Trophoblast cell (in vitro differentiated cells and primary cell): ENCODE data around the gene VEZF1.

ENCODE experiments used
- DNase-seq, 2 donors: peaks; one replicate each; pipeline ENCODE4 v3.0.0-alpha.2; 2016
- H2AFZ ChIP-seq: 2 replicates; pipeline ENCODE4 v1.6.1; 2013; ENCODE audit warnings: low read length, moderate library complexity, mild to moderate bottlenecking; ENCODE audit not compliant: insufficient read depth, poor library complexity
- H2AK5ac ChIP-seq: 2 replicates; pipeline ENCODE4 v1.6.1; 2013; ENCODE audit warnings: mild to moderate bottlenecking, low read length
- H2BK120ac ChIP-seq: 2 replicates; pipeline ENCODE4 v1.6.1; 2013; ENCODE audit warnings: low read length, mild to moderate bottlenecking, moderate library complexity; ENCODE audit not compliant: insufficient read depth, poor library complexity
- H2BK12ac ChIP-seq: 2 replicates; pipeline ENCODE4 v1.6.1; 2013; ENCODE audit warnings: mild to moderate bottlenecking, low read length, moderate library complexity
- H2BK5ac ChIP-seq: 2 replicates; pipeline ENCODE4 v1.6.1; 2013; ENCODE audit warnings: low read length, low read depth, moderate library complexity, mild to moderate bottlenecking; ENCODE audit not compliant: poor library complexity
- H3K14ac ChIP-seq: 2 replicates; pipeline ENCODE4 v1.6.1; 2013; ENCODE audit warnings: mild to moderate bottlenecking, low read length
- H3K18ac ChIP-seq: 2 replicates; pipeline ENCODE4 v1.6.1; 2013; ENCODE audit warnings: mild to moderate bottlenecking, low read length
- H3K23ac ChIP-seq: 2 replicates; pipeline ENCODE4 v1.6.1; 2013; ENCODE audit warnings: low read length
- H3K27ac ChIP-seq: 2 replicates; pipeline ENCODE4 v1.5.1; 2013; ENCODE audit warnings: low read depth, mild to moderate bottlenecking, inconsistent platforms, low read length, moderate library complexity
- H3K27me3 ChIP-seq: 2 replicates; pipeline ENCODE4 v1.6.1; 2013; ENCODE audit warnings: inconsistent platforms, mild to moderate bottlenecking, low read length, moderate library complexity; ENCODE audit not compliant: insufficient read depth
- H3K36me3 ChIP-seq, 2 experiments: 1 replicate in 1 of 2; 2 replicates in 1 of 2; pipeline ENCODE4 v1.6.1; 2013; ENCODE audit warnings: low read length in 2 of 2, mild to moderate bottlenecking in 2 of 2, moderate library complexity in 1 of 2; ENCODE audit not compliant: insufficient read depth in 2 of 2, control insufficient read depth in 1 of 2
- H3K4ac ChIP-seq: 2 replicates; pipeline ENCODE4 v1.6.1; 2013; ENCODE audit warnings: low read depth, mild to moderate bottlenecking, low read length, moderate library complexity
- H3K4me1 ChIP-seq, 2 experiments: 1 replicate in 1 of 2; 2 replicates in 1 of 2; pipeline ENCODE4 v1.6.1; 2013; ENCODE audit warnings: low read length in 2 of 2, mild to moderate bottlenecking in 2 of 2, moderate library complexity in 1 of 2; ENCODE audit not compliant: insufficient read depth in 2 of 2, control insufficient read depth in 1 of 2
- H3K4me2 ChIP-seq: 2 replicates; pipeline ENCODE4 v1.6.1; 2013; ENCODE audit warnings: inconsistent platforms, mild to moderate bottlenecking, low read length, moderate library complexity
- H3K4me3 ChIP-seq: 2 replicates; pipeline ENCODE4 v1.5.1; 2013; ENCODE audit warnings: mild to moderate bottlenecking, low read depth, low read length, inconsistent platforms
- H3K79me1 ChIP-seq: one replicate; pipeline ENCODE4 v1.6.1; 2013; ENCODE audit warnings: low read length
- H3K79me2 ChIP-seq: 2 replicates; pipeline ENCODE4 v1.6.1; 2013; ENCODE audit warnings: low read length, mild to moderate bottlenecking; ENCODE audit not compliant: control insufficient read depth, insufficient read depth, poor library complexity
- H3K9ac ChIP-seq: 2 replicates; pipeline ENCODE4 v1.6.1; 2013; ENCODE audit warnings: mild to moderate bottlenecking, low read length
- H3K9me3 ChIP-seq: 2 replicates; pipeline ENCODE4 v1.6.1; 2013; ENCODE audit warnings: low read depth, mild to moderate bottlenecking, control low read depth, inconsistent platforms, low read length; ENCODE audit not compliant: insufficient read depth
- H4K12ac ChIP-seq: 2 replicates; pipeline ENCODE4 v1.6.1; 2013; ENCODE audit warnings: low read depth, mild to moderate bottlenecking, low read length, moderate library complexity
- H4K8ac ChIP-seq: 2 replicates; pipeline ENCODE4 v1.6.1; 2013; ENCODE audit warnings: low read depth, mild to moderate bottlenecking, low read length, moderate library complexity
- H4K91ac ChIP-seq: one replicate; pipeline ENCODE4 v1.6.1; 2013; ENCODE audit warnings: low read depth, mild to moderate bottlenecking, low read length, moderate library complexity
- WGBS: extraction: QIAGEN DNeasy Blood & Tissue Kit; methylation state at CpG from one replicate; pipeline ENCODE4 v1.1.7; 2013; ENCODE audit warnings: missing lambda C conversion rate; ENCODE audit not compliant: insufficient read length, insufficient coverage; ENCODE audit errors: extremely low coverage; 5-methylcytosine and 5-hydroxymethylcytosine counted together

Gene VEZF1

GRCh38 chr17:58004060-58004459, 16.0 kb upstream of the VEZF1 start:
- WGBS = no CpG with 5 or more reads among the region's 3 CpGs
- no peak overlapping the region for H2AFZ ChIP-seq
- no peak overlapping the region for H4K8ac ChIP-seq
- peaks cover 2 to 3% of the 10 kb centered on the region in 2 experiments for H3K4me1 ChIP-seq
- peaks cover 14% of the 10 kb centered on the region for H3K79me1 ChIP-seq
- no peak overlapping the region for H3K18ac ChIP-seq
- H2AK5ac ChIP-seq = no peak overlapping the region
- H3K36me3 ChIP-seq = peaks cover 6 to 12% of the 10 kb centered on the region in 2 experiments
- H3K27me3 ChIP-seq = no peaks in the 10 kb centered on the region
- peaks cover 15% of the 10 kb centered on the region for H3K79me2 ChIP-seq
- no peak overlapping the region for H2BK120ac ChIP-seq
- H3K4me3 ChIP-seq = no peak overlapping the region
- H2BK12ac ChIP-seq = no peak overlapping the region
- H4K91ac ChIP-seq = no peak overlapping the region
- H3K23ac ChIP-seq = no peak overlapping the region
- no peak overlapping the region for H2BK5ac ChIP-seq
- DNase-seq = no peak
- H3K14ac ChIP-seq = no peak overlapping the region
- no peak overlapping the region for H4K12ac ChIP-seq
- no peaks in the 10 kb centered on the region for H3K9me3 ChIP-seq
- no peak overlapping the region for H3K4ac ChIP-seq
- H3K27ac ChIP-seq = no peak overlapping the region
- no peak overlapping the region for H3K4me2 ChIP-seq
- H3K9ac ChIP-seq = no peak overlapping the region

GRCh38 chr17:58002973-58003372, 14.9 kb upstream of the VEZF1 start:
- H4K91ac ChIP-seq = no peak overlapping the region
- H3K4me1 ChIP-seq = peaks cover 0 to 2% of the 10 kb centered on the region in 2 experiments
- no peak overlapping the region for H4K8ac ChIP-seq
- no peaks in the 10 kb centered on the region for H3K9me3 ChIP-seq
- H3K79me1 ChIP-seq = peaks cover 14% of the 10 kb centered on the region
- H3K79me2 ChIP-seq = peaks cover 15% of the 10 kb centered on the region
- H3K9ac ChIP-seq = no peak overlapping the region
- H3K4ac ChIP-seq = no peak overlapping the region
- H3K23ac ChIP-seq = no peak overlapping the region
- H2AK5ac ChIP-seq = no peak overlapping the region
- no peak overlapping the region for H2BK120ac ChIP-seq
- no peak overlapping the region for H3K4me2 ChIP-seq
- H3K36me3 ChIP-seq = peaks cover 7 to 12% of the 10 kb centered on the region in 2 experiments
- H2BK5ac ChIP-seq = no peak overlapping the region
- H2BK12ac ChIP-seq = no peak overlapping the region
- no peak overlapping the region for H2AFZ ChIP-seq
- no peak for DNase-seq
- H3K4me3 ChIP-seq = no peak overlapping the region
- no peaks in the 10 kb centered on the region for H3K27me3 ChIP-seq
- no peak overlapping the region for H3K14ac ChIP-seq
- H3K18ac ChIP-seq = no peak overlapping the region
- no CpG with 5 or more reads among the region's 2 CpGs for WGBS
- H3K27ac ChIP-seq = no peak overlapping the region
- H4K12ac ChIP-seq = no peak overlapping the region

- Histone ChIP-seq H3K14ac (no peak overlapping the region), H3K27me3 (no peaks in the 10 kb centered on the region), H3K79me2 (peaks cover 12% of the 10 kb centered on the region), H3K9ac (no peak overlapping the region), H3K4me1 (peaks cover 0 to 2% of the 10 kb centered on the region in 2 experiments), H2BK5ac (no peak overlapping the region), H2BK120ac (no peak overlapping the region), H2AFZ (no peak overlapping the region), H4K12ac (no peak overlapping the region), H3K23ac (no peak overlapping the region), H4K8ac (no peak overlapping the region), H2BK12ac (no peak overlapping the region), H3K79me1 (peaks cover 10% of the 10 kb centered on the region), H3K4me3 (no peak overlapping the region), H4K91ac (no peak overlapping the region), H3K4me2 (no peak overlapping the region), H3K4ac (no peak overlapping the region), H3K18ac (no peak overlapping the region), H3K27ac (no peak overlapping the region), H2AK5ac (no peak overlapping the region), H3K9me3 (no peaks in the 10 kb centered on the region), H3K36me3 (peaks cover 10 to 18% of the 10 kb centered on the region in 2 experiments)
- WGBS = 100% methylated on average over 1 of the region's 4 CpGs
- DNase-seq = no peak
Measured at GRCh38 chr17:58002154-58002948, 14.3 kb upstream of the VEZF1 start.

GRCh38 chr17:58001461-58002124, 13.5 kb upstream of the VEZF1 start:
- no CpG with 5 or more reads among the region's 1 CpG for WGBS
- no peak for DNase-seq
- H3K9ac ChIP-seq = no peak overlapping the region

More at GRCh38 chr17:58001461-58002124, 13.5 kb upstream of the VEZF1 start:
- H3K14ac ChIP-seq = no peak overlapping the region
- no peak overlapping the region for H3K18ac ChIP-seq
- H3K79me1 ChIP-seq = peaks cover 3% of the 10 kb centered on the region
- no peak overlapping the region for H2BK120ac ChIP-seq
- H3K27ac ChIP-seq = no peak overlapping the region
- H3K4me3 ChIP-seq = no peak overlapping the region
- H2AK5ac ChIP-seq = no peak overlapping the region
- no peak overlapping the region for H2BK12ac ChIP-seq
- no peak overlapping the region for H4K12ac ChIP-seq
- no peak overlapping the region for H3K4ac ChIP-seq
- no peak overlapping the region for H2AFZ ChIP-seq
- H3K23ac ChIP-seq = no peak overlapping the region
- no peak overlapping the region for H2BK5ac ChIP-seq
- H3K79me2 ChIP-seq = peaks cover 8% of the 10 kb centered on the region
- peaks cover 10 to 18% of the 10 kb centered on the region in 2 experiments for H3K36me3 ChIP-seq
- H3K4me1 ChIP-seq = peaks cover 0 to 2% of the 10 kb centered on the region in 2 experiments
- H3K27me3 ChIP-seq = no peaks in the 10 kb centered on the region
- H3K9me3 ChIP-seq = no peaks in the 10 kb centered on the region
- H3K4me2 ChIP-seq = no peak overlapping the region
- no peak overlapping the region for H4K91ac ChIP-seq
- no peak overlapping the region for H4K8ac ChIP-seq
